ENCODE measurements around the gene FAM20C.
A peak's percentile ranks its signal among the peaks of the same experiment; 100 is the strongest.

GRCh38 chr7:193481-194251, 1.3 kb downstream of the FAM20C start:
- TF ChIP-seq, protein P1, sequence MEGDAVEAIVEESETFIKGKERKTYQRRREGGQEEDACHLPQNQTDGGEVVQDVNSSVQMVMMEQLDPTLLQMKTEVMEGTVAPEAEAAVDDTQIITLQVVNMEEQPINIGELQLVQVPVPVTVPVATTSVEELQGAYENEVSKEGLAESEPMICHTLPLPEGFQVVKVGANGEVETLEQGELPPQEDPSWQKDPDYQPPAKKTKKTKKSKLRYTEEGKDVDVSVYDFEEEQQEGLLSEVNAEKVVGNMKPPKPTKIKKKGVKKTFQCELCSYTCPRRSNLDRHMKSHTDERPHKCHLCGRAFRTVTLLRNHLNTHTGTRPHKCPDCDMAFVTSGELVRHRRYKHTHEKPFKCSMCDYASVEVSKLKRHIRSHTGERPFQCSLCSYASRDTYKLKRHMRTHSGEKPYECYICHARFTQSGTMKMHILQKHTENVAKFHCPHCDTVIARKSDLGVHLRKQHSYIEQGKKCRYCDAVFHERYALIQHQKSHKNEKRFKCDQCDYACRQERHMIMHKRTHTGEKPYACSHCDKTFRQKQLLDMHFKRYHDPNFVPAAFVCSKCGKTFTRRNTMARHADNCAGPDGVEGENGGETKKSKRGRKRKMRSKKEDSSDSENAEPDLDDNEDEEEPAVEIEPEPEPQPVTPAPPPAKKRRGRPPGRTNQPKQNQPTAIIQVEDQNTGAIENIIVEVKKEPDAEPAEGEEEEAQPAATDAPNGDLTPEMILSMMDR (conservative IDR thresholded peaks at IDR 0.05; ENCODE audit: low read depth, low read length): 0 out of 2 replicates have a peak, but pooled peaks have one; percentile 14
- TF ChIP-seq EZH2 (IDR thresholded peaks at IDR 0.05; ENCODE audit: low read length, unreplicated experiment): no peak
- TF ChIP-seq EZH2phosphoT487 (IDR thresholded peaks at IDR 0.05; ENCODE audit: borderline replicate concordance, low read length): no peak

Measured in PC-3 (cell line).